ENCODE measurements around the gene RAD51B. TPM values are rescaled to one million over a fixed set of nuclear protein-coding genes. Genes with fewer than 3 reads are reported as not detected.
A peak's percentile ranks its signal among the peaks of the same experiment; 100 is the strongest.

The RAD51B gene
- total RNA-seq, 1 experiment from 2014 or later = 29.9 TPM

GRCh38 chr14:68229423-68230100 is 410.0 kb downstream of the RAD51B start:
- H3K9me3 ChIP-seq (ENCODE audit: insufficient read depth, low read depth) = peaks cover 3% of the 10 kb centered on the region; the same call in 1 of the 2 replicates
- CTCF ChIA-PET = no interaction called here
- no TSS peak for BruUV-seq (replicated peaks)

GRCh38 chr14:68230202-68230949 is 410.8 kb downstream of the RAD51B start:
- ChIA-PET POLR2A (ENCODE audit: unreplicated experiment) (no interaction called here), CTCF (no interaction called here)
- Histone ChIP-seq H3K27ac (peak overlapping the region; percentile 91), H3K9me2 (ENCODE audit: insufficient read depth) (peaks cover 5% of the 10 kb centered on the region; the same call in 1 of the 2 replicates), H3K27me3 (ENCODE audit: insufficient read depth, low read depth) (no peaks in the 10 kb centered on the region), H3K79me2 (ENCODE audit: low read depth) (no peaks in the 10 kb centered on the region), H3K4me3 (no peak overlapping the region), H3K9me3 (ENCODE audit: insufficient read depth, low read depth) (peaks cover 3% of the 10 kb centered on the region; the same call in 1 of the 2 replicates), H2AFZ (no peak overlapping the region), H4K20me1 (ENCODE audit: insufficient read depth) (no peaks in the 10 kb centered on the region), H3K4me2 (0 out of 2 replicates have a peak overlapping the region, but pooled peaks have one; percentile 6), H3F3A (ENCODE audit: insufficient read depth, low read depth) (peaks cover 27% of the 10 kb centered on the region), H3K4me1 (replicated peaks; ENCODE audit: insufficient read depth) (peaks cover 44% of the 10 kb centered on the region), H3K36me3 (ENCODE audit: low read depth) (no peaks in the 10 kb centered on the region)
- no TSS peak for BruUV-seq (replicated peaks)
- DNase-seq = no peak
- intact Hi-C loops (cut with micrococcal nuclease; ENCODE audit: unreplicated experiment) = loop anchor here (5.0 kb wide), 2 partner anchors 268 to 288 kb away; no protein-coding TSS in a partner anchor
- no peak for TF ChIP-seq CTCF (conservative IDR thresholded peaks at IDR 0.05)
- TF ChIP-seq EZH2 (IDR thresholded peaks at IDR 0.05; ENCODE audit: low read depth) = no peak

More at GRCh38 chr14:68229423-68230100, 410.0 kb downstream of the RAD51B start:
- H3K27ac ChIP-seq = no peak overlapping the region
- no peaks in the 10 kb centered on the region for H4K20me1 ChIP-seq (ENCODE audit: insufficient read depth)
- H3K36me3 ChIP-seq (ENCODE audit: low read depth) = no peaks in the 10 kb centered on the region
- no peak overlapping the region for H3K4me3 ChIP-seq
- TF ChIP-seq EZH2 (IDR thresholded peaks at IDR 0.05; ENCODE audit: low read depth) (no peak), CTCF (conservative IDR thresholded peaks at IDR 0.05) (no peak)
- H3K4me2 ChIP-seq = no peak overlapping the region
- no peak for DNase-seq
- peaks cover 5% of the 10 kb centered on the region; the same call in 1 of the 2 replicates for H3K9me2 ChIP-seq (ENCODE audit: insufficient read depth)
- POLR2A ChIA-PET (ENCODE audit: unreplicated experiment) = no interaction called here
- H2AFZ ChIP-seq = no peak overlapping the region
- intact Hi-C loops (cut with micrococcal nuclease; ENCODE audit: unreplicated experiment) = loop anchor here (5.0 kb wide), 2 partner anchors 267 to 287 kb away; no protein-coding TSS in a partner anchor
- peaks cover 23% of the 10 kb centered on the region for H3F3A ChIP-seq (ENCODE audit: insufficient read depth, low read depth)
- H3K27me3 ChIP-seq (ENCODE audit: insufficient read depth, low read depth) = no peaks in the 10 kb centered on the region
- H3K79me2 ChIP-seq (ENCODE audit: low read depth) = no peaks in the 10 kb centered on the region
- H3K4me1 ChIP-seq (replicated peaks; ENCODE audit: insufficient read depth) = peaks cover 41% of the 10 kb centered on the region

- no peak overlapping the region for H2AFZ ChIP-seq
- no peaks in the 10 kb centered on the region for H3K79me2 ChIP-seq (ENCODE audit: low read depth)
- H3K4me1 ChIP-seq (replicated peaks; ENCODE audit: insufficient read depth) = peaks cover 44% of the 10 kb centered on the region
- no peaks in the 10 kb centered on the region for H4K20me1 ChIP-seq (ENCODE audit: insufficient read depth)
- H3K27ac ChIP-seq = peak overlapping the region; percentile 91
- BruUV-seq (replicated peaks) = no TSS peak
- H3F3A ChIP-seq (ENCODE audit: insufficient read depth, low read depth) = peaks cover 27% of the 10 kb centered on the region
- no peak for TF ChIP-seq CTCF (conservative IDR thresholded peaks at IDR 0.05)
- TF ChIP-seq EZH2 (IDR thresholded peaks at IDR 0.05; ENCODE audit: low read depth) = no peak
- intact Hi-C loops (cut with micrococcal nuclease; ENCODE audit: unreplicated experiment) = loop anchor here (5.0 kb wide), 2 partner anchors 269 to 289 kb away; no protein-coding TSS in a partner anchor
- peak in 1 of 2 experiments; percentile 61 for DNase-seq
- H3K27me3 ChIP-seq (ENCODE audit: insufficient read depth, low read depth) = no peaks in the 10 kb centered on the region
- POLR2A ChIA-PET (ENCODE audit: unreplicated experiment) = no interaction called here
- H3K36me3 ChIP-seq (ENCODE audit: low read depth) = no peaks in the 10 kb centered on the region
- CTCF ChIA-PET = no interaction called here
- H3K9me2 ChIP-seq (ENCODE audit: insufficient read depth) = peaks cover 5% of the 10 kb centered on the region; the same call in 1 of the 2 replicates
- H3K9me3 ChIP-seq (ENCODE audit: insufficient read depth, low read depth) = peaks cover 3% of the 10 kb centered on the region; the same call in 1 of the 2 replicates
- peak overlapping the region; percentile 25 for H3K4me2 ChIP-seq
- H3K4me3 ChIP-seq = no peak overlapping the region
Observed at GRCh38 chr14:68230950-68231717, 411.6 kb downstream of the RAD51B start.
